GM18909 (cell line): ENCODE data around the gene KCNK16.

Source experiments
- ATAC-seq: cut with Tn5 transposase; IDR thresholded peaks from one replicate; pipeline ENCODE4 v1.9.1; 2021; ENCODE audit warnings: mild to moderate bottlenecking; ENCODE audit not compliant: unreplicated experiment, poor library complexity

The KCNK16 gene

GRCh38 chr6:39281312-39281980 lies 41.1 kb downstream of the KCNK16 start:
- no peak for ATAC-seq

- ATAC-seq: no peak
Measured at GRCh38 chr6:39280247-39280731, 42.2 kb downstream of the KCNK16 start.

GRCh38 chr6:39279539-39279938 lies 43.0 kb downstream of the KCNK16 start:
- ATAC-seq: no peak

GRCh38 chr6:39276379-39276995 lies 46.0 kb downstream of the KCNK16 start:
- ATAC-seq: no peak

GRCh38 chr6:39274903-39275302 lies 47.6 kb downstream of the KCNK16 start:
- ATAC-seq: no peak

GRCh38 chr6:39274471-39274870 lies 48.0 kb downstream of the KCNK16 start:
- ATAC-seq: no peak

GRCh38 chr6:39273406-39273821 lies 49.1 kb downstream of the KCNK16 start:
- ATAC-seq: no peak

- no peak for ATAC-seq
Measured at GRCh38 chr6:39269961-39270360, 52.5 kb downstream of the KCNK16 start.

GRCh38 chr6:39268721-39269120 lies 53.8 kb downstream of the KCNK16 start:
- no peak for ATAC-seq

GRCh38 chr6:39268171-39268570 lies 54.3 kb downstream of the KCNK16 start:
- no peak for ATAC-seq

- ATAC-seq: no peak
Measured at GRCh38 chr6:39266782-39267355, 55.6 kb downstream of the KCNK16 start.

- ATAC-seq: no peak
Measured at GRCh38 chr6:39266375-39266774, 56.1 kb downstream of the KCNK16 start.
